Subcutaneous adipose tissue (tissue), 4 donors: Measurements from ENCODE around the gene TPGS1. TPM values are rescaled to one million over a fixed set of nuclear protein-coding genes. Genes with fewer than 3 reads are reported as not detected.

ENCODE experiments used
- total RNA-seq, 4 donors: library from RNA; depleted of rRNA; stranded (reverse); fragments of >200 nt; gene quantifications; one replicate each; pipeline ENCODE4 v1.1.0, GENCODE V29; 2016
- TF ChIP-seq, protein P1 (sequence below): fragments of 450-650 bp; IDR thresholded peaks from one replicate; pipeline ENCODE4 v1.5.1; 2016; ENCODE audit warnings: low read depth, mild to moderate bottlenecking, control low read depth, antibody characterized with exemption, moderate library complexity

The TPGS1 gene
- total RNA-seq, 4 donors from 2014 or later: 9.1 to 54.1 (median 41.5) TPM

GRCh38 chr19:517721-518597 lies 10.7 kb downstream of the TPGS1 start:
- TF ChIP-seq, protein P1, sequence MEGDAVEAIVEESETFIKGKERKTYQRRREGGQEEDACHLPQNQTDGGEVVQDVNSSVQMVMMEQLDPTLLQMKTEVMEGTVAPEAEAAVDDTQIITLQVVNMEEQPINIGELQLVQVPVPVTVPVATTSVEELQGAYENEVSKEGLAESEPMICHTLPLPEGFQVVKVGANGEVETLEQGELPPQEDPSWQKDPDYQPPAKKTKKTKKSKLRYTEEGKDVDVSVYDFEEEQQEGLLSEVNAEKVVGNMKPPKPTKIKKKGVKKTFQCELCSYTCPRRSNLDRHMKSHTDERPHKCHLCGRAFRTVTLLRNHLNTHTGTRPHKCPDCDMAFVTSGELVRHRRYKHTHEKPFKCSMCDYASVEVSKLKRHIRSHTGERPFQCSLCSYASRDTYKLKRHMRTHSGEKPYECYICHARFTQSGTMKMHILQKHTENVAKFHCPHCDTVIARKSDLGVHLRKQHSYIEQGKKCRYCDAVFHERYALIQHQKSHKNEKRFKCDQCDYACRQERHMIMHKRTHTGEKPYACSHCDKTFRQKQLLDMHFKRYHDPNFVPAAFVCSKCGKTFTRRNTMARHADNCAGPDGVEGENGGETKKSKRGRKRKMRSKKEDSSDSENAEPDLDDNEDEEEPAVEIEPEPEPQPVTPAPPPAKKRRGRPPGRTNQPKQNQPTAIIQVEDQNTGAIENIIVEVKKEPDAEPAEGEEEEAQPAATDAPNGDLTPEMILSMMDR: no peak

GRCh38 chr19:518598-519231 lies 11.4 kb downstream of the TPGS1 start:
- TF ChIP-seq, protein P1: no peak

DNA sequence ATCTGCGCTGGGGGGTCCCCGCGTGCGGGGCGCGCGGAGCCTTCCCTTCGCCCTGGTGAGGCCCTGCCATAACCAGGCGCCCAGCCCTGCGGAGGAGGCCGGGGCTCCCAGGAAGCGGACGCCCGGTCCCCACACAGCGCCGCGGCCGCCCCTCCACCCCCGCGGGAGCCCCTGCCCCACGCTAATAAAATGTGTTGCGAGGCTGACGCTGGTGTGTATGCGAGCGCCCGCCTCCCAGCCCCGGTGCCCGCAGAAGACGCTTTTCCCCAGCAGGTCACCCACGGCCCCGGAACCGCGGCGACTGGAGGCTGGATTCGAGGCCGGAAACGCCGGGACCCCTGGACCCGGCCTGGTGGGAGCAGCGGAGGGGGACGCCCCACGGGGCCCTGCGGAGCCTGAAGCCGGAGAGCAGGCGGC lies 12.2 kb downstream of the TPGS1 start:
- TF ChIP-seq, protein P1: no peak

DNA sequence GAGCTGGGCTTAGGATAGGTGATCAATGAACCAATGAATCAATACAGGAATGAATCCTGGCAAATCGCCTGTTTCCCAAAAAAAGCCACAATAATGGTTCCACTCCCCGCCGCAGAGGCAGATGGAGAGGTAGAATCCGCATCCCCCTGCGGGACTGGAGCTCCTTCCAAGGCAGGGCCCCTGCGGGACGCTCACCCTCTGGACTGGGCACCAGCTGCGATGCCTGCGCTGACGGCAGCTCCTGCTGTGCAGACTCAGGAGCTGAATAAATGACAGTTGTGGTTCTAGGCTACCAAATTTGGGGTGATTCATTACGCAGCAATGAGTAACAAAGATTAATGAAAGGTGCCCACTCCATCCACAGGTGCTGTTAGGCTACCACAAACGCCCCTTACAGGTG lies 15.4 kb downstream of the TPGS1 start:
- TF ChIP-seq, protein P1: no peak

DNA sequence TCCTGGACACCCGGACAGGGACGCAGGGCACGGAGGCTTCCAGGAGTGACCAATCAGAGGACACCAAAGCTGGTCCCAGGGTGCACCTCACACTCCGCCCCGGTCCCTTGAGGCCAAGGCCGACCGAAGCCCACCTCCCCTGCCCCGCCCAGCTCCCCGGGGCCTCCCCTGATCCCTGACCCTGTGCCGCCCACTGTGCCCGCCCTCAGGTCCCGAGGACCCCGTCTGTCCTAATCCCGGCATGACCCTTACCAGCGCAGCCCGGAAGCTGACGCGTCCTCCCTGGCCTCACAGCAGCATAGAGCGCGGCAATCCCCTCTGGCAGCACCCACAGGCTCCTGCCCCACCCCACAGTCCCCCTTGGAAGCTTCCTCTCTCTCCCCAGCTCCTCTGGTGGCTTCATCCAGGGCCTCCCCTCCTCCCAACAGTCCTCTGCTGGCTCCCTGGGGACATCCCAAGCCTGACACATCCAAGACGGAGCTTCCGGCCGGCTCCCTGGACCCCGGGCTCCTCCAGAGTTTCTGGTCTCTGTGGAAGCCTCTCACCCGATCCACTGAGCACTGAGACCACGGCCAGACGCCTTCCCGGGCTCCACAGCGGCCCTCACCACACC lies 16.9 kb downstream of the TPGS1 start:
- TF ChIP-seq, protein P1: no peak

GRCh38 chr19:525029-525428 lies 17.7 kb downstream of the TPGS1 start:
- TF ChIP-seq, protein P1: no peak

- TF ChIP-seq, protein P1: no peak
Measured at GRCh38 chr19:525857-526419, 18.6 kb downstream of the TPGS1 start.
